OCI-LY3 (cell line): ENCODE measurements around the gene ANKRD42.

Experiments used
- H2AFZ ChIP-seq: fragments of 200-600, 300-600 bp; shearing (Covaris generic); 2 replicates; pipeline ENCODE4 v1.6.0; 2014; ENCODE audit warnings: antibody characterized with exemption, low read depth, low read length
- H3K27ac ChIP-seq: fragments of 200-600, 300-600 bp; sonication (generic); 2 replicates; pipeline ENCODE4 v1.5.1; 2014; ENCODE audit warnings: mild to moderate bottlenecking, low read length, moderate library complexity, mixed read lengths
- H3K27me3 ChIP-seq: fragments of 200-600, 300-600 bp; sonication (generic); 2 replicates; pipeline ENCODE4 v1.6.1; 2014; ENCODE audit warnings: low read depth, low read length, mixed read lengths
- H3K36me3 ChIP-seq: fragments of 200-600, 300-600 bp; sonication (generic); replicated peaks from 2 replicates; pipeline ENCODE3; 2014; ENCODE audit warnings: low read depth, low read length, mixed read lengths
- H3K4me1 ChIP-seq: fragments of 300-600, 200-600 bp; sonication (generic); 2 replicates; pipeline ENCODE4 v1.6.1; 2014; ENCODE audit warnings: low read length, mixed read lengths
- H3K4me2 ChIP-seq: fragments of 200-600, 300-600 bp; sonication (generic); 2 replicates; pipeline ENCODE4 v1.6.1; 2014; ENCODE audit warnings: low read length, mixed read lengths
- H3K4me3 ChIP-seq: fragments of 300-600, 200-600 bp; sonication (generic); 2 replicates; pipeline ENCODE4 v1.5.1; 2014; ENCODE audit warnings: antibody characterized with exemption, mild to moderate bottlenecking, low read length, moderate library complexity
- H3K79me2 ChIP-seq: fragments of 300-600, 200-600 bp; shearing (Covaris generic); 2 replicates; pipeline ENCODE4 v1.6.1; 2014; ENCODE audit warnings: mild to moderate bottlenecking, low read length, mixed read lengths
- H3K9ac ChIP-seq: fragments of 300-600, 200-600 bp; shearing (Covaris generic); 2 replicates; pipeline ENCODE4 v1.6.0; 2014; ENCODE audit warnings: mild to moderate bottlenecking, low read length, moderate library complexity
- H3K9me3 ChIP-seq: fragments of 200-600, 300-600 bp; shearing (Covaris generic); 2 replicates; pipeline ENCODE4 v1.6.1; 2014; ENCODE audit warnings: low read length, mixed read lengths; ENCODE audit not compliant: insufficient read depth
- H4K20me1 ChIP-seq: fragments of 200-600, 300-600 bp; sonication (generic); 2 replicates; pipeline ENCODE4 v1.6.1; 2016; ENCODE audit warnings: low read length, mixed read lengths; ENCODE audit not compliant: insufficient read depth
- EZH2phosphoT487 ChIP-seq: fragments of 200-600 bp; shearing (Covaris generic); IDR thresholded peaks from 2 replicates; pipeline ENCODE4 v1.6.1; 2018; ENCODE audit warnings: antibody characterized with exemption, mixed run types, low read depth
- TF ChIP-seq, protein P1 (sequence below): fragments of 200-600, 300-600 bp; sonication (generic); IDR thresholded peaks from 2 replicates; pipeline ENCODE4 v1.5.1; 2014; ENCODE audit warnings: antibody characterized with exemption, low read length, low read depth

The ANKRD42 gene

DNA sequence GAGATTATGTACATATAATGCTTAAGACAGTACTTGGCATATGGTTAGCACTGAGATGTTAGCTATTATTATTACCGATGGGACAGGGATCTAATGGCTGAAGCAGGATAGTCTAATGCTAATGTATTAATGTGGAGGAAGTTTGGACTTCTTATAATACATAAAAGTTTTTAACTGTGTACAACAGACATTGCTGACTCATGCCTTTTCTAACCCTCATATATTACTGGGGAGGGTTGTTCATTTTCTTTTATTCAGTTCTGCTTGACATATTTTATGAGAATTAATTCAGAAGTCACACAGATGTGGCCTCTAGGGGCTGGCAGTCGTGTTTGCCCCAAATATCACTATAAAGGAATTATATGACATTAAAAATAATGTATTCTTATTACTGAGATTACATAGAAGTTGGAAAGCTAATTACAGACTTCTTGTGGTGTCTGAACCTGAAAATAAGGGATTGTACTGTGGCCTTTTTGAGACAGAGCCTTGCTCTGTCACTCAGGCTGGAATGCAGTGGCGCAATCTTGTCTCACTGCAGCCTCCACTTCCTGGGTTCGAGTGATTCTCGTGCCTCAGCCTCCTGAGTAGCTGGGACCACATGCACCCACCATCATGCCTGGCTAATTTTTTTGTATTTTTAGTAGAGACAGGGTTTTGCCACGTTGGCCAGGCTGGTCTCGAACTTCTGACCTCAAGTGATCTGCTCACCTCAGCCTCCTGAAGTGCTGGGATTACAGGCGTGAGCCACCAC is 82.6 kb downstream of the ANKRD42 start:
- Histone ChIP-seq H3K4me1 (no peaks in the 10 kb centered on the region), H3K27me3 (no peaks in the 10 kb centered on the region), H3K9me3 (no peaks in the 10 kb centered on the region), H3K36me3 (peaks cover 15% of the 10 kb centered on the region), H2AFZ (no peak overlapping the region), H4K20me1 (no peaks in the 10 kb centered on the region), H3K27ac (no peak overlapping the region), H3K4me2 (no peak overlapping the region), H3K4me3 (no peak overlapping the region), H3K79me2 (no peaks in the 10 kb centered on the region), H3K9ac (no peak overlapping the region)
- TF ChIP-seq EZH2phosphoT487: no peak
- TF ChIP-seq, protein P1, sequence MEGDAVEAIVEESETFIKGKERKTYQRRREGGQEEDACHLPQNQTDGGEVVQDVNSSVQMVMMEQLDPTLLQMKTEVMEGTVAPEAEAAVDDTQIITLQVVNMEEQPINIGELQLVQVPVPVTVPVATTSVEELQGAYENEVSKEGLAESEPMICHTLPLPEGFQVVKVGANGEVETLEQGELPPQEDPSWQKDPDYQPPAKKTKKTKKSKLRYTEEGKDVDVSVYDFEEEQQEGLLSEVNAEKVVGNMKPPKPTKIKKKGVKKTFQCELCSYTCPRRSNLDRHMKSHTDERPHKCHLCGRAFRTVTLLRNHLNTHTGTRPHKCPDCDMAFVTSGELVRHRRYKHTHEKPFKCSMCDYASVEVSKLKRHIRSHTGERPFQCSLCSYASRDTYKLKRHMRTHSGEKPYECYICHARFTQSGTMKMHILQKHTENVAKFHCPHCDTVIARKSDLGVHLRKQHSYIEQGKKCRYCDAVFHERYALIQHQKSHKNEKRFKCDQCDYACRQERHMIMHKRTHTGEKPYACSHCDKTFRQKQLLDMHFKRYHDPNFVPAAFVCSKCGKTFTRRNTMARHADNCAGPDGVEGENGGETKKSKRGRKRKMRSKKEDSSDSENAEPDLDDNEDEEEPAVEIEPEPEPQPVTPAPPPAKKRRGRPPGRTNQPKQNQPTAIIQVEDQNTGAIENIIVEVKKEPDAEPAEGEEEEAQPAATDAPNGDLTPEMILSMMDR: no peak

- Histone ChIP-seq H3K4me1 (no peaks in the 10 kb centered on the region), H4K20me1 (no peaks in the 10 kb centered on the region), H3K27ac (no peak overlapping the region), H3K9me3 (no peaks in the 10 kb centered on the region), H2AFZ (no peak overlapping the region), H3K36me3 (peaks cover 6% of the 10 kb centered on the region), H3K4me3 (no peak overlapping the region), H3K9ac (no peak overlapping the region), H3K4me2 (no peak overlapping the region), H3K79me2 (no peaks in the 10 kb centered on the region), H3K27me3 (no peaks in the 10 kb centered on the region)
- TF ChIP-seq, protein P1: no peak
- TF ChIP-seq EZH2phosphoT487: no peak
Observed at GRCh38 chr11:83278351-83278750, 84.8 kb downstream of the ANKRD42 start.

DNA sequence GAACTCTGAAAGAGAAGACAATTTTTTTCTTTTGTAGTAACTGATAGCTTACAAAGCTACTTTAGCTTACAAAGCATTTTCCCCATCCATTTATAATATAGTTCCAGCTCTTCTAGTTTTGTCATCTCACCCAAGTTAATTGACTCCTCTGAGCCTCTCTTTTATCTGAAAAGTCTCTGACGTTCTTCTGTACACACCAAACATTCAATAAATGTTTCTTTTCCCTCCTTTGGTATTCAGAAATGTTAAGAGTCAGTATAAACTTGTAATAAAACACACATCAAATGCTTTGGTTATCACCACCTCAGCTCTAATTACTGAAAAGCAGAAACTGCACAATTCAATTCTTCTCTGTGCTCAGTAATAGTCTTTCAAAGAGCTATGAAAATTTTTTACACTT is 86.7 kb downstream of the ANKRD42 start:
- peaks cover 3% of the 10 kb centered on the region for H3K36me3 ChIP-seq
- H3K27me3 ChIP-seq: no peaks in the 10 kb centered on the region
- peaks cover 11% of the 10 kb centered on the region for H3K4me1 ChIP-seq
- H3K79me2 ChIP-seq: peaks cover 14% of the 10 kb centered on the region
- no peak overlapping the region for H2AFZ ChIP-seq
- H3K9me3 ChIP-seq: no peaks in the 10 kb centered on the region
- H3K4me3 ChIP-seq: no peak overlapping the region
- no peak overlapping the region for H3K27ac ChIP-seq
- H3K9ac ChIP-seq: no peak overlapping the region
- no peak for TF ChIP-seq EZH2phosphoT487
- TF ChIP-seq, protein P1: no peak
- H3K4me2 ChIP-seq: no peak overlapping the region
- no peaks in the 10 kb centered on the region for H4K20me1 ChIP-seq

DNA sequence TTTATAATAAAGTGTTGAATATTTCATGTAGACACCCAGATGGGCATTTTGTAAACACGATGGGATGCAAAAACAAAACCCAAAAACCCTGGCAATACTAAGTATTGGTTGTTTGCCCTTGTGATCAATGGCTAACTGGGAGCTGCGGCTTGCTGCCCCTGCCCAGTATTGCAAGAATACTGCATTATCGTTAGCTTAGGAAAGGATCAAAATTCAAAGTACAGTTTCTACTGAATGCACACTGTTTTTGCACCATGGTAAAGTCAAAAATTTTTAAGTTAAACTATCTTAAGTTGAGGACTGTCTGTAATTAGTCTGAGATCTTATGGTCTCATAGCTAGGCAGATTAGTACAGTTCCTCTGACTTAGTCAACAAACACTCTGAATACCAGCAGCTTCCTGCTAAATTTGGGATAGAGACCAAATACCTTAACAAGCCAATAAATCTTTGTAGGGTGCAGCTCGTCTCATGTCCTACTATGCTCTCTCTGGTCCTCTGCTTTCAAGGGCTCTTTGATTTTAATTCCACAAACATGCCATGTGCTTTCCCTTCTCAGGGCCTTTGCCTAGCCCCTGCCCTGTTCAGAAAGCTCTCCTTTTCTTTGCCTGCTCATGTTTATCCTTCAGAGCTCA is 88.7 kb downstream of the ANKRD42 start:
- Histone ChIP-seq H3K4me3 (no peak overlapping the region), H2AFZ (no peak overlapping the region), H3K9me3 (no peaks in the 10 kb centered on the region), H3K4me1 (peaks cover 11% of the 10 kb centered on the region), H3K79me2 (peaks cover 17% of the 10 kb centered on the region), H3K9ac (no peak overlapping the region), H3K4me2 (no peak overlapping the region), H3K27ac (no peak overlapping the region), H4K20me1 (no peaks in the 10 kb centered on the region), H3K27me3 (no peaks in the 10 kb centered on the region), H3K36me3 (peaks cover 3% of the 10 kb centered on the region)
- TF ChIP-seq, protein P1: no peak
- TF ChIP-seq EZH2phosphoT487: no peak
